GM23248 (cell line): ENCODE results near the gene COL13A1. TPM values are rescaled to one million over a fixed set of nuclear protein-coding genes. Genes with fewer than 3 reads are reported as not detected.

Experiments used
- DNase-seq: peaks from one replicate; pipeline ENCODE4 v3.0.0-alpha.2; 2015
- H2AFZ ChIP-seq: fragments of 200-600 bp; sonication (generic); 2 replicates; pipeline ENCODE4 v1.6.1; 2016; ENCODE audit warnings: antibody characterized with exemption
- H3F3A ChIP-seq: fragments of 200-600 bp; sonication (generic); 2 replicates; pipeline ENCODE4 v1.6.1; 2016; ENCODE audit warnings: mild to moderate bottlenecking, antibody characterized with exemption, mixed run types; ENCODE audit not compliant: insufficient read depth
- H3K27ac ChIP-seq: fragments of 200-600 bp; sonication (generic); 2 replicates; pipeline ENCODE4 v1.5.1; 2016; ENCODE audit warnings: mild to moderate bottlenecking
- H3K27me3 ChIP-seq: fragments of 200-600 bp; sonication (generic); replicated peaks from 2 replicates; pipeline ENCODE4 v1.6.1; 2016; ENCODE audit warnings: mild to moderate bottlenecking; ENCODE audit not compliant: insufficient read depth
- H3K36me3 ChIP-seq: fragments of 200-600 bp; sonication (generic); 2 replicates; pipeline ENCODE4 v1.6.1; 2016; ENCODE audit warnings: low read depth, mild to moderate bottlenecking
- H3K4me1 ChIP-seq: fragments of 200-600 bp; sonication (generic); 2 replicates; pipeline ENCODE4 v1.6.1; 2016; ENCODE audit warnings: mild to moderate bottlenecking; ENCODE audit not compliant: insufficient read depth
- H3K4me2 ChIP-seq: fragments of 200-600 bp; sonication (generic); one replicate; pipeline ENCODE4 v1.6.1; 2016; ENCODE audit warnings: mild to moderate bottlenecking; ENCODE audit not compliant: unreplicated experiment
- H3K4me3 ChIP-seq: fragments of 200-600 bp; sonication (generic); 2 replicates; pipeline ENCODE4 v1.5.1; 2016; ENCODE audit warnings: mild to moderate bottlenecking
- H3K79me2 ChIP-seq: fragments of 200-600 bp; sonication (generic); 2 replicates; pipeline ENCODE4 v1.6.1; 2016; ENCODE audit warnings: mild to moderate bottlenecking; ENCODE audit not compliant: insufficient read depth
- H3K9ac ChIP-seq: fragments of 200-600 bp; sonication (generic); 2 replicates; pipeline ENCODE4 v1.6.1; 2016; ENCODE audit warnings: mild to moderate bottlenecking
- H3K9me2 ChIP-seq: fragments of 200-600 bp; sonication (generic); 2 replicates; pipeline ENCODE4 v1.6.1; 2016; ENCODE audit warnings: mixed run types, mild to moderate bottlenecking, moderate library complexity; ENCODE audit not compliant: insufficient read depth
- H3K9me3 ChIP-seq: fragments of 200-600 bp; sonication (generic); one replicate; pipeline ENCODE4 v1.6.1; 2017; ENCODE audit warnings: low read depth
- H4K20me1 ChIP-seq: fragments of 200-600 bp; sonication (generic); 2 replicates; pipeline ENCODE4 v1.6.0; 2016; ENCODE audit not compliant: insufficient read depth
- EZH2 ChIP-seq: fragments of 200-600 bp; sonication (generic); IDR thresholded peaks from 2 replicates; pipeline ENCODE4 v1.6.1; 2018; ENCODE audit warnings: antibody characterized with exemption, mild to moderate bottlenecking; ENCODE audit not compliant: insufficient read depth, poor library complexity, severe bottlenecking
- EZH2phosphoT487 ChIP-seq: fragments of 200-600 bp; sonication (generic); IDR thresholded peaks from 2 replicates; pipeline ENCODE4 v1.6.1; 2018; ENCODE audit warnings: antibody characterized with exemption, moderate library complexity, mild to moderate bottlenecking, low read depth; ENCODE audit not compliant: insufficient read depth
- WGBS, 2 experiments: methylation state at CpG; one replicate each; pipeline ENCODE4 v1.1.6; 2015 to 2017; ENCODE audit warnings: low lambda C conversion rate in 2 of 2, low coverage in 1 of 2; ENCODE audit errors: missing lambda C conversion rate in 2 of 2; 5-methylcytosine and 5-hydroxymethylcytosine counted together
- in situ Hi-C: fragments of 300-500 bp; cut with MboI; formaldehyde crosslinking; loops from 2 replicates; pipeline ENCODE4 v1.15.0; 2020
- polyA plus RNA-seq: library from polyadenylated mRNA; unstranded; fragments of >200 nt; fragmentation: Nextera tagmentation; extraction: Ambion mirVana; gene quantifications from 2 replicates; pipeline ENCODE4 v1.2.1, GENCODE V29; 2016
- total RNA-seq: library from RNA; depleted of rRNA; stranded (reverse); fragments of >200 nt; shearing (Covaris generic); gene quantifications from 2 replicates; pipeline ENCODE4 v1.2.3, GENCODE V29; 2014

COL13A1 gene
- total and polyA plus RNA-seq, 2 experiments from 2014 or later: 12.8 to 17.3 TPM

DNA sequence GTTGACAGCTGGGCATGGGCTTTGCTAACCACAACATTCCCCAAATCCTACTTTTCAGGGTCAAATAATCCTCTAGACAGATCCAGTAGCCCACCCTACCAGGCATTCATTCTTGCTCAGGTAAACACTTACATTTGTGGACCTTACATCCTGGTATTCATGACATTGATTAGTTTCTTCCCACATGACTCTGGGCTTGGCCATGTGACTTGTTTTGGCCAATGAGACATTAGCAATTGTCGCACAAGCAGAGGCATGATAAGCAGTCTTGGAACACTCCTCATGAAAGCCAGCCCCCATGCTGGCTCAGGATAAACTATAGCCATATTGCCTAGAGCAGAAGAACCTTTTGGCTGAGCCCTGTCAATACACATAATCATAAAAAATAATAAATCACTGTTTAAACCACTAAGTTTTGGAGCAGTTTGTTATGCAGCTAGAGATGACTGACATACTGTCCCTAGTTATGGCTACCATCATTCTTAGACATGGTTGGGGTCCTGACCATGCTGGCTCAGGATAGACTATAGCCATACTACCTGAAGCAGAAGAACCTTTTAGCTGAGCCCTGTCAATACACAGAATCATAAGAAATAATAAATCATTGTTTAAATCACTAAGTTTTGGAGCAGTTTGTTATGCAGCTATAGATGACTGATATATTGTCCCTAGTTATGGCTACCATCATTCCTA is 6.3 kb upstream of the COL13A1 start:
- no peaks in the 10 kb centered on the region for H3K9me3 ChIP-seq
- DNase-seq: no peak
- in situ Hi-C loops: no loop called here
- no peak overlapping the region for H3K4me2 ChIP-seq
- H3K27ac ChIP-seq: no peak overlapping the region
- H3F3A ChIP-seq: peaks cover 2% of the 10 kb centered on the region; the same call in 1 of the 2 replicates
- H3K4me1 ChIP-seq: no peaks in the 10 kb centered on the region
- no peaks in the 10 kb centered on the region for H3K36me3 ChIP-seq
- no peak overlapping the region for H2AFZ ChIP-seq
- no peak overlapping the region for H3K4me3 ChIP-seq
- H3K79me2 ChIP-seq: no peaks in the 10 kb centered on the region
- TF ChIP-seq EZH2 (no peak), EZH2phosphoT487 (no peak)
- peaks cover 10% of the 10 kb centered on the region; the same call in 1 of the 2 replicates for H3K27me3 ChIP-seq
- H3K9ac ChIP-seq: no peak overlapping the region
- WGBS, 2 experiments: 0% methylated on average over 1 of the region's 1 CpG
- no peaks in the 10 kb centered on the region for H3K9me2 ChIP-seq
- H4K20me1 ChIP-seq: no peaks in the 10 kb centered on the region

DNA sequence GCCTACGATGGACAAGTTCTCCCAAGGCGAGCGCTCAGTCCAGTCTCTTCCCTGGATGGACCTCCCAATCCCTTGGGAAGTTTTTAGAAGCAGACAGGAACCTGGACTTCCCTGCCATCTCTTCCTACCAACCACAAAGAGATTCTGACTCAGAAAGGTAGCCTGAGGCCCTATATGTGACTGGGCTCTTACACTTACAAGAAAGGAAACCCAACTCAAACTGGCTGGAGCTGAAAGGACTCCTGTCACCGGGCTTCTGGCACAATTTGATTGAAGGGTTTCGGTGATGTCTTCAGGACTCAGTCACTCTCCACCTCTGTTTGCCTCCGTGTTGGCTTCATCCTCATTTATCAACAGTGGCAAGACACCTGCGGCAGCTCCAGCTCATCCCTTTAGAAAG is 3.7 kb upstream of the COL13A1 start:
- WGBS, 2 experiments: 82% methylated on average over 6 to 7 of the region's 7 CpGs
- no peak overlapping the region for H3K4me2 ChIP-seq
- peak; percentile 31 for DNase-seq
- H3K4me3 ChIP-seq: no peak overlapping the region
- H3K9me3 ChIP-seq: no peaks in the 10 kb centered on the region
- peaks cover 9% of the 10 kb centered on the region; the same call in 1 of the 2 replicates for H3F3A ChIP-seq
- 0 out of 2 replicates have a peak, but pooled peaks cover under 1% of the 10 kb centered on the region for H3K27me3 ChIP-seq
- in situ Hi-C loops: no loop called here
- no peaks in the 10 kb centered on the region for H3K36me3 ChIP-seq
- no peaks in the 10 kb centered on the region for H3K9me2 ChIP-seq
- TF ChIP-seq EZH2phosphoT487: no peak
- no peak for TF ChIP-seq EZH2
- no peak overlapping the region for H3K27ac ChIP-seq
- H3K9ac ChIP-seq: no peak overlapping the region
- peaks cover 10% of the 10 kb centered on the region; the same call in 1 of the 2 replicates for H3K79me2 ChIP-seq
- H3K4me1 ChIP-seq: no peaks in the 10 kb centered on the region
- H2AFZ ChIP-seq: no peak overlapping the region
- no peaks in the 10 kb centered on the region for H4K20me1 ChIP-seq

DNA sequence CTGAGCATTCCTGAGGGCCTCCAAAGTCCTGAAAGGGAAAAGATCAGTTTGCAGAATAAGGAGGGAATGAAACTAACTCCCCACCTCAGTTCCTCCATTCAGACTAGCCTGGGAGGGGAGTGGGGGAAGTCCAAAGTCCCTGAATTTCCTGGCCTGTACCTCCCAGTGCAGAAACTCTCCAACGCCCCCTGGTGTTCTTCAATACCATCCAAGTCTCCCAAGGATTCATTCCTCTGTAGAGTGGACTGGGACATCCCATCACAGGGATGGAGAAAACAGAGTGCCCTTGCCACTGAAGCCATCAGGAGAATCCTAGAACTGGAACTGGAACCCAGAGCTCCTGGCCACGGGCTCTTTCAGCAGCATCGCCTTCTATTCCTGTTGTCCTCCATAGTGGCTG is 1.6 kb upstream of the COL13A1 start:
- Histone ChIP-seq H2AFZ (no peak overlapping the region), H3K36me3 (no peaks in the 10 kb centered on the region), H3K79me2 (peaks cover 17% of the 10 kb centered on the region; the same call in 1 of the 2 replicates), H4K20me1 (no peaks in the 10 kb centered on the region), H3K27me3 (no peaks in the 10 kb centered on the region), H3F3A (peaks cover 9% of the 10 kb centered on the region; the same call in 1 of the 2 replicates), H3K4me3 (no peak overlapping the region), H3K4me1 (no peaks in the 10 kb centered on the region), H3K27ac (no peak overlapping the region), H3K4me2 (no peak overlapping the region), H3K9ac (no peak overlapping the region), H3K9me3 (no peaks in the 10 kb centered on the region), H3K9me2 (no peaks in the 10 kb centered on the region)
- in situ Hi-C loops: no loop called here
- TF ChIP-seq EZH2phosphoT487: no peak
- no peak for TF ChIP-seq EZH2
- 32 to 33% methylated on average over 3 of the region's 3 CpGs for WGBS, 2 experiments
- DNase-seq: peak; percentile 77

DNA sequence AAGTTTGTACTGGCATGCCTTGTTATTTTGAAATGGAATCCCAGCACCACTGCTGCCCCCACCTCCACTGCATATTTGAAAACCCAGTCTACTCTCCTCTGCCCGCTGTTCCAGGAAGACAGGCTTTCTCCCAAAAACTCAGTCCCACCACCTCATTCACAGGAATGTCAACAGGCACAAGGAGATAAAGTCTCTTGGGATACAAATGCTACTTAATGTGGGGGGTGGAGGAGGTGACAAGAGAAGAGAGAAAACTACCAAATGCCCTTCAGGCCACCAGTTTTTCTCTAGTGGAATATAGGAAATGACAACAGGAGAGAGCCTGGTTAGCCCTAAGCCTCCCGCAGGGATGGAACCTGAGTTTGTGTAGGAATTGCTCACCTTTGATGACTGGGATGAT is 1.0 kb upstream of the COL13A1 start:
- H3K4me2 ChIP-seq: no peak overlapping the region
- H2AFZ ChIP-seq: no peak overlapping the region
- WGBS, 2 experiments: 39 to 46% methylated on average over 2 of the region's 2 CpGs

More for the DNA sequence above, 1.0 kb upstream of the COL13A1 start:
- no peak overlapping the region for H3K4me3 ChIP-seq
- H3K36me3 ChIP-seq: no peaks in the 10 kb centered on the region
- H3K4me1 ChIP-seq: no peaks in the 10 kb centered on the region
- H4K20me1 ChIP-seq: no peaks in the 10 kb centered on the region
- H3K27me3 ChIP-seq: no peaks in the 10 kb centered on the region
- H3K27ac ChIP-seq: no peak overlapping the region
- no peak for DNase-seq
- no peaks in the 10 kb centered on the region for H3K9me3 ChIP-seq
- no peak overlapping the region for H3K9ac ChIP-seq
- in situ Hi-C loops: no loop called here
- no peaks in the 10 kb centered on the region for H3K9me2 ChIP-seq
- TF ChIP-seq EZH2phosphoT487 (no peak), EZH2 (no peak)
- H3F3A ChIP-seq: peaks cover 9% of the 10 kb centered on the region; the same call in 1 of the 2 replicates
- H3K79me2 ChIP-seq: peaks cover 17% of the 10 kb centered on the region; the same call in 1 of the 2 replicates
